Measurements from ENCODE around the gene ALPL.

- TF ChIP-seq NR3C1 (IDR thresholded peaks at IDR 0.05) (no peak), HOXA7 (CRISPR knock-in tag; IDR thresholded peaks at IDR 0.05) (no peak), HDAC2 (IDR thresholded peaks at IDR 0.05) (no peak), CBX8 (IDR thresholded peaks at IDR 0.05) (no peak), SMC3 (IDR thresholded peaks at IDR 0.05) (no peak), RAD21 (conservative IDR thresholded peaks at IDR 0.05 in 1 of 2, IDR thresholded peaks at IDR 0.05 in 1 of 2) (no peak), POLR2A (IDR thresholded peaks at IDR 0.05; ENCODE audit: low read length) (no peak), NFE2L2 (conservative IDR thresholded peaks at IDR 0.05; ENCODE audit: low read length) (no peak)
- TF ChIP-seq, protein P1, sequence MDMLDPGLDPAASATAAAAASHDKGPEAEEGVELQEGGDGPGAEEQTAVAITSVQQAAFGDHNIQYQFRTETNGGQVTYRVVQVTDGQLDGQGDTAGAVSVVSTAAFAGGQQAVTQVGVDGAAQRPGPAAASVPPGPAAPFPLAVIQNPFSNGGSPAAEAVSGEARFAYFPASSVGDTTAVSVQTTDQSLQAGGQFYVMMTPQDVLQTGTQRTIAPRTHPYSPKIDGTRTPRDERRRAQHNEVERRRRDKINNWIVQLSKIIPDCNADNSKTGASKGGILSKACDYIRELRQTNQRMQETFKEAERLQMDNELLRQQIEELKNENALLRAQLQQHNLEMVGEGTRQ (IDR thresholded peaks at IDR 0.05): no peak
- TF ChIP-seq, protein P2, sequence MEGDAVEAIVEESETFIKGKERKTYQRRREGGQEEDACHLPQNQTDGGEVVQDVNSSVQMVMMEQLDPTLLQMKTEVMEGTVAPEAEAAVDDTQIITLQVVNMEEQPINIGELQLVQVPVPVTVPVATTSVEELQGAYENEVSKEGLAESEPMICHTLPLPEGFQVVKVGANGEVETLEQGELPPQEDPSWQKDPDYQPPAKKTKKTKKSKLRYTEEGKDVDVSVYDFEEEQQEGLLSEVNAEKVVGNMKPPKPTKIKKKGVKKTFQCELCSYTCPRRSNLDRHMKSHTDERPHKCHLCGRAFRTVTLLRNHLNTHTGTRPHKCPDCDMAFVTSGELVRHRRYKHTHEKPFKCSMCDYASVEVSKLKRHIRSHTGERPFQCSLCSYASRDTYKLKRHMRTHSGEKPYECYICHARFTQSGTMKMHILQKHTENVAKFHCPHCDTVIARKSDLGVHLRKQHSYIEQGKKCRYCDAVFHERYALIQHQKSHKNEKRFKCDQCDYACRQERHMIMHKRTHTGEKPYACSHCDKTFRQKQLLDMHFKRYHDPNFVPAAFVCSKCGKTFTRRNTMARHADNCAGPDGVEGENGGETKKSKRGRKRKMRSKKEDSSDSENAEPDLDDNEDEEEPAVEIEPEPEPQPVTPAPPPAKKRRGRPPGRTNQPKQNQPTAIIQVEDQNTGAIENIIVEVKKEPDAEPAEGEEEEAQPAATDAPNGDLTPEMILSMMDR (IDR thresholded peaks at IDR 0.05): no peak
- TF ChIP-seq, protein P3, sequence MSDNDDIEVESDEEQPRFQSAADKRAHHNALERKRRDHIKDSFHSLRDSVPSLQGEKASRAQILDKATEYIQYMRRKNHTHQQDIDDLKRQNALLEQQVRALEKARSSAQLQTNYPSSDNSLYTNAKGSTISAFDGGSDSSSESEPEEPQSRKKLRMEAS (IDR thresholded peaks at IDR 0.05): no peak
Observed at GRCh38 chr1:21497466-21498061, 11.7 kb upstream of the ALPL start.

Measured in A549 (cell line).